Measurements from ENCODE around the gene VAMP2.

DNA sequence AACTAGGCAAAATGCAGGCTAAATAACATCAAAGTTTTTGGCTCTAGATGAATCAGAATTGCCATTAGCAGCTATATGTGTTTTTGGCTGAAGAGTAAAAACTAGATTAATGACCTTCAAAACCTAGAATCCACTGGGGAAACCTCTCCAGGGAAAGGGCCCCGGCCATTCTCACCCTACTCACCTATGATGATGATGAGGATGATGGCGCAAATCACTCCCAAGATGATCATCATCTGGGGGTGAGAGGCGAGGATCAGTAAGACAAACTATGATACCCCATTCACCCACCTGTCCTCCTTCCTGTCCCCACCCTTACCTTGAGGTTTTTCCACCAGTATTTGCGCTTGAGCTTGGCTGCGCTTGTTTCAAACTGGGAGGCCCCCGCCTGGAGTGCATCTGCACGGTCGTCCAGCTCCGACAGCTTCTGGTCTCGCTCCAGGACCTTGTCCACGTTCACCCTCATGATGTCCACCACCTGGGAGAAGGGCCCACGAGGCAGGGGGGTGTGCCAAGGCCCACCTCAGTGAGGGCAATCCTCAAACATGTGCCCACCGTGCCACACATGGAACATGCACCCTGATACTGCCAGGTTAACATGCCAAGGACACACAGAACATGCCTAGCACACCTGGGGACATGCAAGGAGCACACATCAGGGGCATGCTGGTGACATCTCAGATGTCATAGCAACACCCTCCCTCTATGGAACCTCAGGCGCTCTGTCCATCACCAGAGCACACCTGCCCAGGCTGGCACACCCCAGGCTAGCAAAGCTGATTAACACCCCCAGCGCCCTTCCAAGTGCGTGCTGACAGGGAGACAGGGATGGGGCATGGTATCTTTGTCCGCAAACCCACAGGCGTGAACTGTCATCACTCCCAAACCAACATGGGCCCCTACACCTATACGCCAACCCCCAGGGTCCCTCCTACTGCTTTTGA, 1.2 kb downstream of the VAMP2 start:
- TF ChIP-seq YY1 (IDR thresholded peaks at IDR 0.05), result no peak
- TF ChIP-seq, protein P1, sequence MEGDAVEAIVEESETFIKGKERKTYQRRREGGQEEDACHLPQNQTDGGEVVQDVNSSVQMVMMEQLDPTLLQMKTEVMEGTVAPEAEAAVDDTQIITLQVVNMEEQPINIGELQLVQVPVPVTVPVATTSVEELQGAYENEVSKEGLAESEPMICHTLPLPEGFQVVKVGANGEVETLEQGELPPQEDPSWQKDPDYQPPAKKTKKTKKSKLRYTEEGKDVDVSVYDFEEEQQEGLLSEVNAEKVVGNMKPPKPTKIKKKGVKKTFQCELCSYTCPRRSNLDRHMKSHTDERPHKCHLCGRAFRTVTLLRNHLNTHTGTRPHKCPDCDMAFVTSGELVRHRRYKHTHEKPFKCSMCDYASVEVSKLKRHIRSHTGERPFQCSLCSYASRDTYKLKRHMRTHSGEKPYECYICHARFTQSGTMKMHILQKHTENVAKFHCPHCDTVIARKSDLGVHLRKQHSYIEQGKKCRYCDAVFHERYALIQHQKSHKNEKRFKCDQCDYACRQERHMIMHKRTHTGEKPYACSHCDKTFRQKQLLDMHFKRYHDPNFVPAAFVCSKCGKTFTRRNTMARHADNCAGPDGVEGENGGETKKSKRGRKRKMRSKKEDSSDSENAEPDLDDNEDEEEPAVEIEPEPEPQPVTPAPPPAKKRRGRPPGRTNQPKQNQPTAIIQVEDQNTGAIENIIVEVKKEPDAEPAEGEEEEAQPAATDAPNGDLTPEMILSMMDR (IDR thresholded peaks at IDR 0.05; ENCODE audit: low read depth, low read length, missing input control), result no peak
- no peak for TF ChIP-seq SP1 (IDR thresholded peaks at IDR 0.05)
- TF ChIP-seq, protein P2, sequence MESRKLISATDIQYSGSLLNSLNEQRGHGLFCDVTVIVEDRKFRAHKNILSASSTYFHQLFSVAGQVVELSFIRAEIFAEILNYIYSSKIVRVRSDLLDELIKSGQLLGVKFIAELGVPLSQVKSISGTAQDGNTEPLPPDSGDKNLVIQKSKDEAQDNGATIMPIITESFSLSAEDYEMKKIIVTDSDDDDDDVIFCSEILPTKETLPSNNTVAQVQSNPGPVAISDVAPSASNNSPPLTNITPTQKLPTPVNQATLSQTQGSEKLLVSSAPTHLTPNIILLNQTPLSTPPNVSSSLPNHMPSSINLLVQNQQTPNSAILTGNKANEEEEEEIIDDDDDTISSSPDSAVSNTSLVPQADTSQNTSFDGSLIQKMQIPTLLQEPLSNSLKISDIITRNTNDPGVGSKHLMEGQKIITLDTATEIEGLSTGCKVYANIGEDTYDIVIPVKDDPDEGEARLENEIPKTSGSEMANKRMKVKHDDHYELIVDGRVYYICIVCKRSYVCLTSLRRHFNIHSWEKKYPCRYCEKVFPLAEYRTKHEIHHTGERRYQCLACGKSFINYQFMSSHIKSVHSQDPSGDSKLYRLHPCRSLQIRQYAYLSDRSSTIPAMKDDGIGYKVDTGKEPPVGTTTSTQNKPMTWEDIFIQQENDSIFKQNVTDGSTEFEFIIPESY (IDR thresholded peaks at IDR 0.05), result no peak
- TF ChIP-seq RXRA (IDR thresholded peaks at IDR 0.05), result no peak
- no peak for TF ChIP-seq JUND (IDR thresholded peaks at IDR 0.05)
- TF ChIP-seq, protein P3, sequence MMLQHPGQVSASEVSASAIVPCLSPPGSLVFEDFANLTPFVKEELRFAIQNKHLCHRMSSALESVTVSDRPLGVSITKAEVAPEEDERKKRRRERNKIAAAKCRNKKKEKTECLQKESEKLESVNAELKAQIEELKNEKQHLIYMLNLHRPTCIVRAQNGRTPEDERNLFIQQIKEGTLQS (IDR thresholded peaks at IDR 0.05), result no peak
- TF ChIP-seq FOXA1 (IDR thresholded peaks at IDR 0.05), result no peak
- TF ChIP-seq HNF4A (conservative IDR thresholded peaks at IDR 0.05), result no peak
- TF ChIP-seq, protein P4, sequence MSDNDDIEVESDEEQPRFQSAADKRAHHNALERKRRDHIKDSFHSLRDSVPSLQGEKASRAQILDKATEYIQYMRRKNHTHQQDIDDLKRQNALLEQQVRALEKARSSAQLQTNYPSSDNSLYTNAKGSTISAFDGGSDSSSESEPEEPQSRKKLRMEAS (IDR thresholded peaks at IDR 0.05), result no peak
- no peak for TF ChIP-seq EGR1 (IDR thresholded peaks at IDR 0.05; ENCODE audit: low read depth in 2 of 2)
- TF ChIP-seq GABPA (IDR thresholded peaks at IDR 0.05 in 1 of 2, conservative IDR thresholded peaks at IDR 0.05 in 1 of 2), result no peak
